CD4-positive, alpha-beta T cell treated with Interferon alpha-2 for 1 hour (primary cell): ENCODE data around the gene DPF3.

Experiments used
- DNase-seq, 2 donors: peaks; one replicate each; pipeline ENCODE4 v3.0.0-alpha.2; 2020 to 2022

The DPF3 gene

DNA sequence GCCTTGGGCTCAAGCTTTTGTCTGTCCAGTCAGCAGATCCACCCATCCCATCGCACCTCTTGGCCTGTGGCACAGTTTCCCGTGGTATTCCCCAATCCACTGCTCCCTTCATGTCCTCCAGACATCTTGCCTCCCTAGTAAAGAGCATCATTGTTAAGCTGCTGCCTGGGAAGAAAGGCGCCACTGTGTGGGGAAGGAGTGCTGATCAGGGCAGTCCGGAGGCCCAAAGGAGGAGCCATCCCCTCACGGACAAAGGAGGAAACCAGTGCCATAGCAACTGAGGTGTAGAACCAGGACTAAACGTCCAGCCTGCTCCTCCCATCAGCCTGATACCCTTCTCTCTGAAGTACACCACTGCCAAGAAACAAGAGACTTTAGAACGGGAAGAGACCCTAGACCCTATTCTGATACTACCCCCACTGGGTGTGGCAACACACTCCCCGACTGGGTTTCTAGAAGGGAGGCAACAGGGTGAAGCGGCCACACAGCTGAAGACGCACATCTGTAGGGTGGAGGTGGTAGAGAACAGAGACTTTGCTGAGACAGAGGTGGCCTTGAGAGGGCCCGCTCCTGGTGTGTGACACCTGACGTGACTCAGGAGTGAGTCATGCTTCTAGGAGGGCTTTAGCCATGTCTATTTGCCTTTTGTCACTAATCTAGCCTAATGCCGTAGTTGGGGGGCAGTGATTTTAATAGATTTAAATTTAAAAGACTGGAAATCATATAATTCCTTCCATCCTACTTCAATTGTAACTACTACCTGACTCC, 185.0 kb downstream of the DPF3 start:
- DNase-seq, result no peak

DNA sequence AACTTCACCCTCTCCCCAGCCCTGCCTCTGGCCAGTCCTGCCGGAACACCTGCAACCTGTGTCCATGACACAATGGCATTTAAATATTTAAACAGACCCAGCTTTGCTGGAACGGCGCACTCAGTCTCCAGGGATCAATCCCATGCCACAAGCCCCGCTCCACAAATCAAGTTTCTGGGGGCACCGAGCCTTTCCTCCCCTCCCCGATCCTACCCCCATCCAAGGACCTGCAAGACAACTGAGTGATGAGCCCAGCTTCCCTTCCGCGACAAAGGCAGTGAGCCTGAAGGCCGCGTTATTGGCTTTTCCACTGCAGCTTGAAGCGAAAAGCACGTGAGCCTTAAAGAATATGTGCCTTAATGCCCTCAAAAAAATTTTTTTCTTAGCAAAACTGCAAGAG, 185.7 kb downstream of the DPF3 start:
- DNase-seq, result no peak

GRCh38 chr14:72706485-72706884, 187.4 kb downstream of the DPF3 start:
- DNase-seq, result no peak

- DNase-seq, result no peak
Measured at GRCh38 chr14:72704502-72704901, 189.4 kb downstream of the DPF3 start.

DNA sequence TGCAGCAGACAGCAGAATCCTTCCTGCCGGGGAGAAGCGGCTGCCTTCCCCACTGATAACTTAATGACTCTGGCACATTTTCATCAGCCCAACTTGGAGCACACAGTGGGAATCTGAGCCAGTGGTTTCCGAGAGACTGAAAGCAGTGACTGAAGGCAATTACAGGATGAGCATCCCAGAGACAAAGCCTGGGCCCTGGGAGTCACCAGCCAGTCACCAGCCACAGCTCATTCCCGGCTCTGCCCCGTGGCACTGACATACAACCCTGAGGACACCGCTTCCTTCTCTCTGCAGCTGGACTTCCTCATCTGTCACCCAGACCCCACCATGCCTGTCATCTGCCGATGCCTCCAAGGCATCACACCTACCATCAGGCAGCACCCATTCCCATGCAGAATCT, 192.3 kb downstream of the DPF3 start:
- no peak for DNase-seq

- no peak for DNase-seq
Measured at GRCh38 chr14:72701237-72701565, 192.7 kb downstream of the DPF3 start.

- no peak for DNase-seq
Measured at GRCh38 chr14:72700338-72701236, 193.3 kb downstream of the DPF3 start.

GRCh38 chr14:72699852-72700257, 194.0 kb downstream of the DPF3 start:
- DNase-seq, result no peak

- no peak for DNase-seq
Measured at GRCh38 chr14:72699443-72699842, 194.5 kb downstream of the DPF3 start.

- DNase-seq, result no peak
Measured at GRCh38 chr14:72692696-72693095, 201.2 kb downstream of the DPF3 start.

DNA sequence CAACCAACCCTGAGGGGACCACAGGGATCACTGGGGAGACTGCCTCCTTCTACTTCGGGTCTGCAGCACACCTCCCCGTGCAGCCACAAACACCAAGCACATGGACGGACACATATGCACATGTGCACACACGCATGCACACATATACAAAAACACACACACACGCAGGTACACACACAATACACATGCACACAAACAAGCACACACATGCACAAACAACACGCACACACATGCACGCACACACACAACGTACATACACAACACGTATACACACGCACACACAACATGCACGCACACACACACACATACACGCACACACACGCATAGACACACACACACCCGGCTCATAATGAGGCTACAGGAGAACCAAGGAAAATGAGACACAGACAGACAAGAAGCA, 203.6 kb downstream of the DPF3 start:
- no peak for DNase-seq

DNA sequence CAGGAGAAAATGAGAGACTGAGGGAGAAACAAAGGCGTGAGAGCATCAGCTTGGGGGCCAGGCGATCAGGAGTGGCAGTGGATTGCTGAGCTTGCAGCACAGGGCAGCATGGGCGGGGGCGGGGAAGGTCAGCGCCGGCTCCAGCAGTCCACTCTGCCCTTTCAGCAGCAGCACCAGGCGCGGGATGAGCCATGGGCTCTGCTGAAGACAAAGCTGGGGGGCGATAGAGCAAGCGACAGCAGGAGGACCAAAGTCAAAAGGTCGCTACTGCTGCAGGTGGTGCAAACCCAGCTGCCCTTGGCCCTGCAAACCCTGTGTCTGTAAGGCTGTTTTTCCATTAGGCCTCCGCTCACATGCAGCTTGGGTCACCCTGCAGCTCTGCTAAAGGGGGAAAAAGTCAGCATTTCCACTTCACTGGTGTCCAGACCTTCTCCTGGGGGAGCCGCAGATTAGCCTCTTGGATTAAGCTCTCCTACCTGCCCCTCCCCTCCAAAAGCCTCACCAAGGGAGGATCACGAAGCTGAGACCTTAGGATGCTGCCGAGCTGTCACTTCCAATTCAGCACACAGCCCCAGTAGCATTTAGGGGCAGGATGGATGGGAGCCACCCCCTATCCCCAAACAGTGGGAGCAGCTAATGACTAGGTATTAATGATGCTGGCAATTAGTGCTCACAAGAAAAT, 204.8 kb downstream of the DPF3 start:
- DNase-seq, result no peak

DNA sequence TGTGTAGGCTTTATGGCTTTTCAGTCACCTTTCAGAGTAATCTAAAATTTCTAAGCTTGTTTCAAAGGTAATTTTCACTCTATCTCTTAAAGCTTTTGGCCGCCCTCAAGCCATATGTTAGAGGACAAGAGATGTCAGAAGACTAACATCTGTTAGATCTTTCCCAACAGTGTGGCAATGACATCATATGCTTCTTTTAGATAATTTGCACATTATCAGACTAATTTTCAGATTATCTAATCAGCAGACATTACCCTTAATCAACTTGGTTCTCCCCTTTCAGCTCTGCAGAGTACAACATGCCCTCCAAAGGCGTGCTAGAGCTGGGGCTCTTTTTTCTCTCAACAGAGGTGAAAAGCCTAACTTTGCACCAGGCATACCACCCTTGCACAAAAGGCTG, 207.1 kb downstream of the DPF3 start:
- DNase-seq, result no peak

GRCh38 chr14:72686101-72686500, 207.8 kb downstream of the DPF3 start:
- DNase-seq, result no peak

DNA sequence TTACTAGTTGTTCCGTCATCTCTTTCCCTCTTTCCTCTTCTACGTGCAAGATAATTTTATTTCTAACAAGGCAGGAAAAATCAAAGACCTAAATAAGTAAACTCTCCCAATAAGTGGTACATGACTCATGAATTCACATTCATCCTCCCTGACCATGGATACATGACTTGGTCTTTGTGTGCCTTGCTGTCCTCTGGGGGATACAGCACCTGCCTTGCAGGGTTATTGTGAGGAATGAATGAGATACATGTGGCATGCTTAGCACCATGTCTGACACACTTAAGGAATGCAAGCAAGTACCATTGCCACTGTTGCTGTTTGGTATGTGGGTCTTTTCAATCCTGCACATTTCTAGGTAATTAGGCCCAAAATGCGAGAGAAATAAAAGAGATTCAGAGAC, 208.4 kb downstream of the DPF3 start:
- DNase-seq, result no peak

DNA sequence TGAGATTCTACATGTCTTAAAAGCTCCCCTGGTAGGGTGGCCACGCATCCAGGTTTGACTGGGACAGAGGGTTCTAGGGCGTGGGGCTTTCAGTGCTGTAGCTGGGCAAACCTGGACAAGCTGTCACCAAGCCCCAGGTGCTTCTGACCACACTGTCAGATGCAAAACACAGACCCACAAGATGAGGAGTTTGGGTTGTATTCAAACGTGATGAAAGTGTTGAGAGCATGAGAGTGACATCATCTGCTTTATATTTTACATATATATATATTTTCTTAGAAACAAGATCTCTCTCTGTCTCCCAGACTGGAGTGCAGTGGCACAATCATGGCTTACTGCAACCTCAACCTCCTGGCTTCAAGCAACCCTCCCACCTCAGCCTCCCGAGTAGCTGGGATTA, 210.1 kb downstream of the DPF3 start:
- DNase-seq, result no peak

- no peak for DNase-seq
Measured at GRCh38 chr14:72682188-72682587, 211.7 kb downstream of the DPF3 start.

GRCh38 chr14:72680853-72681640, 212.9 kb downstream of the DPF3 start:
- no peak for DNase-seq

DNA sequence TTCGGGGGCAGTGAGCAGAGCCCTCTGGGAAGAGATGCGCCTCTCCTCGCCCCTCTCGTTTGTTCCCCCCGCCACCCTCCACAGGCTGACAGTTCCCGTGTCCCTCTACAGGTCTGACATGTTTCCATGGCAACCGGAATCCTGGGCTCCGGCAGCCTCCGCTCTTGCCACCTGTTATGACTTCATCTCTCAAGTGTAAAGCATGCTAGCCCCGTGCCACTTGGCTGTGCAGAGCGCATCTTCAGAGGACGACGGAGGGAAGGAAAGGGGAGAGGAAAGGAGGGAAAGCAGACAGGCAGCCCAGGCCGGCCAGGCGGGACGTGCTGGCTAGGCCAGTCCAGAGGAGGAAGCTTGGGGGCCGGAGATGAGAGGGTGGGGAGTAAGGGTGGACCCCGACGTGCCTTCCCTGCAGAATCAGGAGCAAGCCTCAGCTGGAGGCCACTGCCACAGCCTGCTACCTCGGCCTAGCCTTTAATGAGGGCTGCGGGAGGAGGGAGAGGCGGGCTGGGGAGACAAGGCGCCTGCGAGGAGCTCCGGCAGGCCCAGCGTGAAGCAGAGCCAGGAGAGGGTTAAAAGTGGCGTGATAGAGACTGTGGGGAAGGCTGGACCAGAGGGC, 214.3 kb downstream of the DPF3 start:
- no peak for DNase-seq

DNA sequence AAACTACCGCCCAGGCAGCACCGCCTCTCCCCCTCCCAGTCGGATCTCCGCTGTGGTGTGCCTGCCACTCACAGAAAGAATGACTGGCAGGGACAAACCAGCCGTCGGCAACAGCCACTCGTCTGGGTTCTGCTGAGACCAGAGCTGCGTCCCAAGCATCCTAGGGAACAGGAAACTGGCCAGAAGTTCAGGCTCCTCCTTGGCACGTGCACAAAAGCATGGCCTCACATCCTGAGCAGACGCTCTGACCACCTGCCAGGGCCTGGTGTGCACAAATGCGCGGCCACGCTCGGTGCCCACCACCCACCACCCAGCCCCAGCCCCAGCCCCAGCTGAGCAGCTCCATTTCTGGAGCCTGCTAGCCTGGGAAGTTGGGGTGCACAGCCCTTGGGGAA, 214.8 kb downstream of the DPF3 start:
- DNase-seq, result no peak

DNA sequence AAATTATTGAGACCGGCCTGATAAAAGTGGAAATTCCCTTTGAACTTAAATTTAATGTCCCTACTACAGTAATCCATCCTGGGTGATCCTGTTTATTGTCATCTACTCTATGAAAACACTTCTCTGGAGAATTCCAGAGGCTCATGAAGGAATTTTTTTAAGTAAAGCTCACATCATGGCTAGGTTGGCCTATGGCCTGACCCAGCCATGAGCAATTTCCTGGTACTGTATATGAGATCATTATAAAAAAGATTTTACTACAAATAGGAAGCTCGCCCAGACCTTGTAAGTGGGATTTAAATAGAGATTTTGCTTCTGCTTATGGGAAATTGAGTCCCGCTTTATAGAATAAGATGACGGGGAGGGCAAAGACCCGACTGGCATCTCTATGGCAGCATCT, 215.5 kb downstream of the DPF3 start:
- DNase-seq, result no peak

DNA sequence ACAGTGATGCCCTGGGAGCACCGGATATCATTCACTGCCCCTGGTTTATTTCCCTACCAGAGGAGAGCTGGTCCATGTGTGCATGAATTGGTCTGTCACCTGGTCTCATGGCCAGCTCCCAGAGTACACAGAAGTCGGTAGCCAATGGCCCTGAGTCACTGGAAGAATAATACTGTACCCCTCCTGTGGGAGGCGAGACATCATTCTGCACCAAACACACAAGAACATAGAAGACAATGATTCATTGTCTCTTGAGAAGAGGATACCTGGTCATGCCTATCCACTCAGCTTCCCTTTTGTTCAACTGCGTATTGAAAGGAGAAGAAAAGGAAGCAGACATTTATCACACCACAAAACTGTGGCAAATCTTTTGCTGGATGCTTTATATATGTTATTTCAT, 216.2 kb downstream of the DPF3 start:
- no peak for DNase-seq

DNA sequence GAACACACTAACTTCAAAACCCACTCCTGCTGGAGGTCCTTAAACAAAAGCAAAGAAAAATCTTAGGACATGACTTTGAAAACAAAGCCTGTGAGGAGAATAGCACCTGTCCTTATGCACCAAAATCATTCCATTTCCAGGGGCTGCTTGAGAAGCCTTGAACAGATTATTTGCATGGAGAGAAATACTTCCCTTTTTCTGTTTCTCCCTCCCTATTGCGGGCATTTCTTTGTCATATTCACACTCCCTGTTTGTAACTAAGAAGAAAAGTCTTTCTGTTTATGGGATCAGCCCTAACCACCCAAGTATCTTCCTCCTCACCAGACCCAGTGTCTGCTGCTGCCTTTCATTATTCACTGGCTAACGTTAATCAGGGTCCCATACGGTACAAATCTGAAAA, 218.8 kb downstream of the DPF3 start:
- no peak for DNase-seq
